NCI-H510A (cell line): ENCODE measurements around the gene VPS13D.

Source experiments
- DNase-seq: peaks from one replicate; lab custom pipeline; 2025; lab: John Stamatoyannopoulos, UW

Gene VPS13D

GRCh38 chr1:12433323-12434053 lies 203.7 kb downstream of the VPS13D start:
- DNase-seq, result no peak

- no peak for DNase-seq
Observed at GRCh38 chr1:12434174-12434573, 204.3 kb downstream of the VPS13D start.

- DNase-seq, result no peak
Observed at GRCh38 chr1:12434686-12435085, 204.9 kb downstream of the VPS13D start.

- DNase-seq, result no peak
Observed at GRCh38 chr1:12435639-12436344, 206.0 kb downstream of the VPS13D start.

- no peak for DNase-seq
Observed at GRCh38 chr1:12436345-12436658, 206.5 kb downstream of the VPS13D start.

GRCh38 chr1:12436817-12437599 lies 207.2 kb downstream of the VPS13D start:
- no peak for DNase-seq

- no peak for DNase-seq
Observed at GRCh38 chr1:12437629-12438028, 207.8 kb downstream of the VPS13D start.

GRCh38 chr1:12438349-12438924 lies 208.6 kb downstream of the VPS13D start:
- no peak for DNase-seq

GRCh38 chr1:12439073-12439472 lies 209.2 kb downstream of the VPS13D start:
- DNase-seq, result no peak

- no peak for DNase-seq
Observed at GRCh38 chr1:12441414-12442105, 211.7 kb downstream of the VPS13D start.

GRCh38 chr1:12442217-12442616 lies 212.4 kb downstream of the VPS13D start:
- DNase-seq, result no peak

- DNase-seq, result no peak
Observed at GRCh38 chr1:12443151-12443550, 213.3 kb downstream of the VPS13D start.

GRCh38 chr1:12444329-12444841 lies 214.6 kb downstream of the VPS13D start:
- DNase-seq, result no peak

- DNase-seq, result no peak
Observed at GRCh38 chr1:12445257-12445656, 215.4 kb downstream of the VPS13D start.

GRCh38 chr1:12446593-12446992 lies 216.8 kb downstream of the VPS13D start:
- no peak for DNase-seq

- no peak for DNase-seq
Observed at GRCh38 chr1:12447307-12447706, 217.5 kb downstream of the VPS13D start.

- no peak for DNase-seq
Observed at GRCh38 chr1:12447849-12448312, 218.1 kb downstream of the VPS13D start.

- DNase-seq, result no peak
Observed at GRCh38 chr1:12448746-12449177, 218.9 kb downstream of the VPS13D start.

- DNase-seq, result peak; percentile 69
Observed at GRCh38 chr1:12450090-12450755, 220.4 kb downstream of the VPS13D start.

- DNase-seq, result no peak
Observed at GRCh38 chr1:12450756-12451559, 221.1 kb downstream of the VPS13D start.
